ENCODE results near the gene FBXW9. TPM values are rescaled to one million over a fixed set of nuclear protein-coding genes. Genes with fewer than 3 reads are reported as not detected.
A peak's percentile ranks its signal among the peaks of the same experiment; 100 is the strongest.

The FBXW9 gene
- total and polyA plus RNA-seq, 12 donors = 1.2 to 4.6 (median 2.1) TPM

GRCh38 chr19:12672744-12673143 is 23.7 kb downstream of the FBXW9 start:
- H3K36me3 ChIP-seq = peaks cover 0 to 73% (median 45%) of the 10 kb centered on the region in 9 donors
- ATAC-seq = no peak
- no peak for TF ChIP-seq CTCF (IDR thresholded peaks at IDR 0.05)
- intact Hi-C loops (cut with DNase I) = loop anchor here in 6 of 10 donors (2.0 to 10.0 kb wide), 5 partner anchors 32 to 468 kb away; partner anchors contain the start of gene JUNB (in 2 of the 6)
- WGBS, 2 donors = 86 to 88% methylated on average over 10 of the region's 10 CpGs
- no peak for DNase-seq
- H3K27ac ChIP-seq = no peak overlapping the region
- H3K4me3 ChIP-seq = no peak overlapping the region
- H3K9me3 ChIP-seq = no peaks in the 10 kb centered on the region
- H3K4me1 ChIP-seq = peaks cover 9 to 38% (median 25%) of the 10 kb centered on the region in 9 donors
- no peaks in the 10 kb centered on the region for H3K27me3 ChIP-seq

- intact Hi-C loops (cut with DNase I) = loop anchor here in 6 of 10 donors (5.0 to 10.0 kb wide), 4 partner anchors 106 to 466 kb away; partner anchors contain the start of gene JUNB (in 2 of the 6)
Observed at GRCh38 chr19:12670159-12670928, 26.1 kb downstream of the FBXW9 start.

GRCh38 chr19:12669270-12670158 is 26.9 kb downstream of the FBXW9 start:
- Histone ChIP-seq H3K36me3 (peaks cover 0 to 48% (median 18%) of the 10 kb centered on the region in 9 donors), H3K9me3 (no peaks in the 10 kb centered on the region), H3K4me1 (peaks cover 17 to 52% (median 41%) of the 10 kb centered on the region in 9 donors), H3K4me3 (peak overlapping the region; percentile 73 to 97 (median 85)), H3K27ac (peak overlapping the region; percentile 84 to 100 (median 96)), H3K27me3 (no peaks in the 10 kb centered on the region)
- WGBS, 2 donors = 0 to 1% methylated on average over 64 of the region's 64 CpGs
- DNase-seq (peak; percentile 76 to 80), ATAC-seq (peak; percentile 58 to 84 (median 73))
- intact Hi-C loops (cut with DNase I) = loop anchor here in 8 of 10 donors (5.0 to 10.0 kb wide), 4 partner anchors 105 to 465 kb away; partner anchors contain the start of gene JUNB (in 2 of the 8)
- peak in 1 of 9 donors; percentile 30 for TF ChIP-seq CTCF (IDR thresholded peaks at IDR 0.05)

More at GRCh38 chr19:12670159-12670928, 26.1 kb downstream of the FBXW9 start:
- DNase-seq (no peak), ATAC-seq (no peak)
- no peaks in the 10 kb centered on the region for H3K27me3 ChIP-seq
- peaks cover 0 to 51% (median 27%) of the 10 kb centered on the region in 9 donors for H3K36me3 ChIP-seq
- H3K4me1 ChIP-seq = peaks cover 17 to 51% (median 40%) of the 10 kb centered on the region in 9 donors
- H3K4me3 ChIP-seq = peak overlapping the region; percentile 73 to 97 (median 85)
- no peak for TF ChIP-seq CTCF (IDR thresholded peaks at IDR 0.05)
- 41 to 42% methylated on average over 26 of the region's 26 CpGs for WGBS, 2 donors
- H3K27ac ChIP-seq = peak overlapping the region; percentile 84 to 100 (median 96)
- H3K9me3 ChIP-seq = no peaks in the 10 kb centered on the region

GRCh38 chr19:12668932-12669269 is 27.5 kb downstream of the FBXW9 start:
- Histone ChIP-seq H3K27me3 (no peaks in the 10 kb centered on the region), H3K9me3 (no peaks in the 10 kb centered on the region), H3K4me3 (peak overlapping the region; percentile 73 to 97 (median 85)), H3K36me3 (peaks cover 0 to 48% (median 12%) of the 10 kb centered on the region in 9 donors), H3K27ac (peak overlapping the region; percentile 84 to 100 (median 96)), H3K4me1 (peaks cover 17 to 55% (median 41%) of the 10 kb centered on the region in 9 donors)
- 0% methylated on average over 24 of the region's 24 CpGs for WGBS, 2 donors
- ATAC-seq = peak in 5 of 8 donors; percentile 1 to 26 (median 10)
- no peak for TF ChIP-seq CTCF (IDR thresholded peaks at IDR 0.05)
- intact Hi-C loops (cut with DNase I) = loop anchor here in 2 of 10 donors (5.0 kb wide), 1 partner anchor 107 kb away; no protein-coding TSS in a partner anchor
- peak; percentile 40 to 45 for DNase-seq

Data from heart right ventricle (tissue), 16 donors.